Measurements from ENCODE around the gene HDAC8. TPM values are rescaled to one million over a fixed set of nuclear protein-coding genes. Genes with fewer than 3 reads are reported as not detected.
A peak's percentile ranks its signal among the peaks of the same experiment; 100 is the strongest.

HDAC8 gene
- total RNA-seq, 1 experiment from 2014 or later = 33.3 TPM

- Histone ChIP-seq H3K4me1 (replicated peaks) (peaks cover 28% of the 10 kb centered on the region), H3K27me3 (replicated peaks) (peaks cover 33% of the 10 kb centered on the region)
- no peak for DNase-seq (ENCODE audit: low read depth in 1 of 2, low spot score in 2 of 2)
Measured at GRCh38 chrX:72306085-72306801, 266.4 kb downstream of the HDAC8 start.

GRCh38 chrX:72305286-72306084 lies 267.2 kb downstream of the HDAC8 start, which contains the start of gene CITED1:
Gene CITED1, minus strand, starts transcription at chrX:72305914. Its CDS starts 3,045 bp downstream, at chrX:72302869.
- H3K4me1 ChIP-seq (replicated peaks) = peaks cover 28% of the 10 kb centered on the region
- H3K27me3 ChIP-seq (replicated peaks) = peaks cover 33% of the 10 kb centered on the region
- no peaks in the 10 kb centered on the region for H3K9me3 ChIP-seq (replicated peaks)
- no peaks in the 10 kb centered on the region for H3K36me3 ChIP-seq
- no peak within 1 kb of the TSS for H3K27ac ChIP-seq
- peak in 1 of 2 experiments; percentile 18 for DNase-seq (ENCODE audit: low read depth in 1 of 2, low spot score in 2 of 2)
- peak within 1 kb of the TSS; percentile 37 for H3K4me3 ChIP-seq

More at GRCh38 chrX:72306085-72306801, 266.4 kb downstream of the HDAC8 start:
- no peaks in the 10 kb centered on the region for H3K9me3 ChIP-seq (replicated peaks)
- H3K36me3 ChIP-seq = no peaks in the 10 kb centered on the region
- H3K27ac ChIP-seq = no peak overlapping the region
- H3K4me3 ChIP-seq = peak overlapping the region; percentile 37

DNA sequence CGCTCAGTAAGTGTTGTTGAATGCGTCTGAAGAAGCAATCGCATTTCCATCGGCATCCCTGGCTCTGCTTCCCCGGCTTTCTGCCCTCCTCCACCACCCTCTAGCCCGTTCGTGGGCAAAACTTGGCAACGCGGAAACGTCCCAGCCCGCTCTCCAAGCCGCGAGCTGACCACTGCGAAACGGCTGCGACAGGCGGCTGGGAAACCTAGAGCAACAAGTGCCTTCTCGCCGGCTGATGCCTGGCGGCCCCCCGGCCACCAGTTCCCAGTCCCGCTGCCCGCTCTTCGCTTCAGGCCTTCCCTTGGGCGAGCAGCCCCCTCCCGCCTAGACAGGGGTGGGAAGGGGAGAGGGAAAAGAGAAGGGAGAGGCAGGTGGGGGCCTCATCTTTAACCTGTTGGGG lies 267.8 kb downstream of the HDAC8 start:
- peaks cover 33% of the 10 kb centered on the region for H3K27me3 ChIP-seq (replicated peaks)
- DNase-seq (ENCODE audit: low read depth in 1 of 2, low spot score in 2 of 2) = no peak
- no peaks in the 10 kb centered on the region for H3K36me3 ChIP-seq
- no peak overlapping the region for H3K27ac ChIP-seq
- H3K4me3 ChIP-seq = no peak overlapping the region
- peaks cover 28% of the 10 kb centered on the region for H3K4me1 ChIP-seq (replicated peaks)
- H3K9me3 ChIP-seq (replicated peaks) = no peaks in the 10 kb centered on the region

GRCh38 chrX:72301781-72302180 lies 270.9 kb downstream of the HDAC8 start:
- no peak for DNase-seq (ENCODE audit: low read depth in 1 of 2, low spot score in 2 of 2)
- no peaks in the 10 kb centered on the region for H3K9me3 ChIP-seq (replicated peaks)
- H3K36me3 ChIP-seq = no peaks in the 10 kb centered on the region
- peaks cover 17% of the 10 kb centered on the region for H3K27me3 ChIP-seq (replicated peaks)
- no peak overlapping the region for H3K4me3 ChIP-seq
- peaks cover 14% of the 10 kb centered on the region for H3K4me1 ChIP-seq (replicated peaks)
- no peak overlapping the region for H3K27ac ChIP-seq

DNA sequence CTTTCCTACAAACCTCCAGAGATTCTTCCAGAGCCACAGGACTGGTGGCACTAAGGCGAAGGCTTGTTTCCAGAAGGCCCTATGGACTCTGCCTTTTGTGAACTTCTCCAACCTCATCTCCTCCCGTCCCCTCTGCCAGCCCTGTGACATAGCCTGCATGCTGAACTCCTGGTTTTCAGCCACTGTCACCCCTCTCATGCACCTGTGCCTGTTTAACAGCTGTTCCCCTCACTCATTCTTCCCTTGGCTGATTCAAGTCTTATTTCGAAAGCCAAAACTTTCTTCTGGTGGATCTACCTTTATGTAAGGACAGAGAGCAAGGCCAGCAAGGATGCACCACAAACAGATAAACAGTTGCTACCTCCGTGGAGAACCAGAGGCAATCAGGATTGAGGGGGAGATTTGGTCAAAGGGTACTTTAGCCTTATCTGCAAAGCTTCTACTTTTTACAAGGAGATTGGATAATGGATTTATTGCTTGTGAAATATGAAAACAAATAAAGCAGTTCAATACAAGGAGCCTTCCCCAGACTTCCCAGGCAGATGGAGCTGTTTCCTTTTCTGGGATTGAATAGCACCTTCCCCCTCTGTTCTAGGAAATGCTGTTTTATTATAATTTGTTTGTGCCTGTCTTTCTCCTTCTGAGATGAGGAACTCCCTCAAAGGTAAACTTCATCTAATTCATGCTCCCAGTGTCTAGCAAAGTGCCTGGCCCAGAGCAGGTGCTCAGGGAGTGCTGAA lies 272.6 kb downstream of the HDAC8 start:
- H3K27me3 ChIP-seq (replicated peaks) = peaks cover 8% of the 10 kb centered on the region

DNA sequence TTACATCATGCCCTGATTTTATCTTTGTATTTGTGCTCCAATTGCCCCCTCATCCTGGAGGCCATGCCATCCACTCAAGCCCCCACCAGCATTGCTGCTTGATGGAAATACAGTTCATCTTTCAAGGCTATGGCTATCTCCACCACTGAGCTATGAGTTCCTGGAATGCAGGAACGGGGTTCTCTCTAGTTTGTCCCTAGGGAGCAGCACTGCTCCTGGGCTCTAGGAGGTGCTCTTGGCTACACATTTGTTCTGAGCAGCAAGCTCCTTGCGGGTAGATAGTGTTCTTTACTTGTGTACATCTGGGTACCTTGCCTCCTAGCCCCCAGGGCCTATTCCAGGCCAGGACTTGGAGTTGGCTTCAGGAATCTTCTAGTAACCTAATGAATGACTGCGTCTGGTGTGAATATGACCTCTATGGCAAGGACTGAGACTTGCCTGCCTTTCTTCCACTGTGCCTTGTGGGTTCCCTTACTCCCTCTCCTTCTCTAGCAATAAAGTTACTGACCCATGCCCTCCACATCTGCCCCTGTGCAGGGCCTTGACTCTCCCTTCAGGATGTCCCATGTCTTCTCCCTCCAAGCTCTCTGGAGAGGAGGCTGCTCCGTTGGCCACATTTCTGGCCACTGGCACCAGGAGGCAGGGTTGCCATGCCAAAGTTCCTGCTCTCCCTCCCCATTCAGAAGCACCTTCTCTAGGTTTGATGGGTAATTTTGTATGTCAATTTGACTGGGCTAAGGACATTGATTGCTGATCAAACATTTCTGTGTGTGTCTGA lies 274.5 kb downstream of the HDAC8 start:
- no peak overlapping the region for H3K27ac ChIP-seq
- no peaks in the 10 kb centered on the region for H3K36me3 ChIP-seq
- H3K27me3 ChIP-seq (replicated peaks) = no peaks in the 10 kb centered on the region
- no peak for DNase-seq (ENCODE audit: low read depth in 1 of 2, low spot score in 2 of 2)
- H3K9me3 ChIP-seq (replicated peaks) = no peaks in the 10 kb centered on the region
- H3K4me1 ChIP-seq (replicated peaks) = no peaks in the 10 kb centered on the region
- H3K4me3 ChIP-seq = no peak overlapping the region

More for the DNA sequence above, 272.6 kb downstream of the HDAC8 start:
- Histone ChIP-seq H3K36me3 (no peaks in the 10 kb centered on the region), H3K4me1 (replicated peaks) (peaks cover 4% of the 10 kb centered on the region), H3K4me3 (no peak overlapping the region), H3K9me3 (replicated peaks) (no peaks in the 10 kb centered on the region), H3K27ac (no peak overlapping the region)
- DNase-seq (ENCODE audit: low read depth in 1 of 2, low spot score in 2 of 2) = no peak

- Histone ChIP-seq H3K36me3 (no peaks in the 10 kb centered on the region), H3K27ac (no peak overlapping the region), H3K4me3 (no peak overlapping the region), H3K27me3 (replicated peaks) (0 out of 2 replicates have a peak, but pooled peaks cover 4% of the 10 kb centered on the region), H3K4me1 (replicated peaks) (no peaks in the 10 kb centered on the region), H3K9me3 (replicated peaks) (no peaks in the 10 kb centered on the region)
- no peak for DNase-seq (ENCODE audit: low read depth in 1 of 2, low spot score in 2 of 2)
Measured at GRCh38 chrX:72296991-72297390, 275.7 kb downstream of the HDAC8 start.

DNA sequence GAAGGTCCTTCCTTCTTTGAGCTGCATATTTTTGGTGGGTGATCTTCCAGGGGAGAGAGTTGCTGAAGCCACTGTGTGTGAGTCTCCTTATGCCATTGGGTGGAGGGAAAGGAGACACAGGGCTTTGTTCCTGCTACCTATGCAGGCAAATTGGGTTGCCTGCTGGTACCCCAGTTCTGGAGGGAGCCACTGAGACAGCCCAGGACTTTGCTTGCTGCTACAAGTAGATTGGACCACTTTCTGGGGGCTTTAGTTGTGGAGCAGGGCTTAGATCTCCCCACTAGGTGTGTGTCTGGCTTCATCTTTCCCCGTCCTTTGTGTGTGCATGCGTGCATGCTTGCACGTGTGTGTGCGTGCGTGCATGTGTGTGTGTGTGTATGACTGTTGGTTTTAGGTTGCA lies 276.9 kb downstream of the HDAC8 start:
- no peak overlapping the region for H3K4me3 ChIP-seq
- no peaks in the 10 kb centered on the region for H3K36me3 ChIP-seq
- H3K27me3 ChIP-seq (replicated peaks) = 0 out of 2 replicates have a peak, but pooled peaks cover 4% of the 10 kb centered on the region
- DNase-seq (ENCODE audit: low read depth in 1 of 2, low spot score in 2 of 2) = no peak
- H3K9me3 ChIP-seq (replicated peaks) = no peaks in the 10 kb centered on the region
- no peak overlapping the region for H3K27ac ChIP-seq
- H3K4me1 ChIP-seq (replicated peaks) = no peaks in the 10 kb centered on the region

GRCh38 chrX:72294497-72294896 lies 278.1 kb downstream of the HDAC8 start:
- Histone ChIP-seq H3K9me3 (replicated peaks) (no peaks in the 10 kb centered on the region), H3K36me3 (no peaks in the 10 kb centered on the region), H3K4me3 (no peak overlapping the region), H3K27ac (no peak overlapping the region), H3K4me1 (replicated peaks) (no peaks in the 10 kb centered on the region), H3K27me3 (replicated peaks) (0 out of 2 replicates have a peak, but pooled peaks cover 4% of the 10 kb centered on the region)
- no peak for DNase-seq (ENCODE audit: low read depth in 1 of 2, low spot score in 2 of 2)

DNA sequence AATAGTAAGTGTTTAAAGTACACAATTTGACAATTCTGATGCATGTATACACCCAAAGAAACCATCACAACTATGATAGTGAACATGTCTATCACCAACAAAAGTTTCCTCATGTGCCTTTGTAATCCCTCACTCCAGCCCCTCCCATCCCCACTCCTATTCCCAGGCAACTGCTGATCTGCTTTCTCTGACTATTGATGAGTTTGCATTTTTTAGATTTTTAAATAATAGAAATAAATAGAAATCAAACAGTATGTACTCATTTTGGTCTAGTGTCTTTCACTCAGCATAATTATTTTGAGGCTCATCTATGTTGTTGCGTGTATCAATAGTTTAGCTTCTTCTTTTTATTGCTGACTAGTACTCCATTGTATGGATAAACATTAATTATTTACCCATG lies 290.3 kb downstream of the HDAC8 start:
- no peaks in the 10 kb centered on the region for H3K4me1 ChIP-seq (replicated peaks)
- no peak overlapping the region for H3K27ac ChIP-seq

DNA sequence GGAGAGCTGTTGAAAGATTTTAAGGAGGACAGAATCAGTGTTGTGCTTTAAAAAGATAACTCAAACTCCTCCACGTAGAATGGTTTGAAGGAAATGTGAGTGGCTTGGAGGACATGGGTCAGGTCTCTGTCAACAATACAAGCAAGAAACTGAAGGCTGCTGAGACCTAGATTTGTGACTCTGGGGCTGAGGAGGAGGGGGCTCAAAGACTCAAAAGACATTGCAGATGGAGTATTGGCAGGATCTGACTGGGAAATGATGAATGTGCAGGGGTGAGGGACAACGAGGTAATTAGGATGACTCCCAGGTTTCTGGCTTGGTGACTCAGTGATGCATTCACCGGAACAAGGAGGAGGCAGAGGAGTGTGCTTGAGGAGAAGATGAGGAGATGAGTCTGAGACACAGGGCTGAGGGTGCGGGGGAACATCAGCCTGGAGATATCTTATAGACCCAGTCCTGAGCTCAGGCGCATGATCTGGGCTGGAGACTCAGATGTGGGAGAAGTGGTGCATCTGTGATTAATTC lies 292.3 kb downstream of the HDAC8 start:
- Histone ChIP-seq H3K27me3 (replicated peaks) (no peaks in the 10 kb centered on the region), H3K4me1 (replicated peaks) (peaks cover 7% of the 10 kb centered on the region), H3K4me3 (no peak overlapping the region), H3K36me3 (peaks cover 10% of the 10 kb centered on the region), H3K9me3 (replicated peaks) (no peaks in the 10 kb centered on the region), H3K27ac (no peak overlapping the region)
- DNase-seq (ENCODE audit: low read depth in 1 of 2, low spot score in 2 of 2) = no peak

More for the DNA sequence above, 290.3 kb downstream of the HDAC8 start:
- H3K27me3 ChIP-seq (replicated peaks) = no peaks in the 10 kb centered on the region
- H3K4me3 ChIP-seq = no peak overlapping the region
- no peak for DNase-seq (ENCODE audit: low read depth in 1 of 2, low spot score in 2 of 2)
- H3K36me3 ChIP-seq = no peaks in the 10 kb centered on the region
- H3K9me3 ChIP-seq (replicated peaks) = no peaks in the 10 kb centered on the region
